HL-60 (cell line): ENCODE data around the gene RAB31.

ENCODE experiments used
- DNase-seq, 2 experiments: peaks; one replicate each; pipeline ENCODE4 v3.0.0-alpha.2; 2010 to 2020; ENCODE audit warnings: low read depth in 1 of 2, low spot score in 1 of 2
- H3K27ac ChIP-seq: fragments of 250-450 bp; sonication (Bioruptor Pico); replicated peaks from 2 replicates; pipeline ENCODE4 v1.5.1; 2020; ENCODE audit warnings: mild to moderate bottlenecking, moderate library complexity
- H3K27me3 ChIP-seq: fragments of 250-450 bp; sonication (Bioruptor Pico); 2 replicates; pipeline ENCODE4 v1.5.1; 2021; ENCODE audit warnings: mild to moderate bottlenecking, moderate library complexity; ENCODE audit not compliant: insufficient read depth, poor library complexity, severe bottlenecking
- H3K4me3 ChIP-seq: replicated peaks from 2 replicates; pipeline ENCODE4 v1.5.1; 2011; ENCODE audit warnings: mild to moderate bottlenecking, control low read depth, low read length; ENCODE audit not compliant: insufficient read depth
- GABPA ChIP-seq: IDR thresholded peaks from 2 replicates; pipeline ENCODE4 v1.6.1; 2012; ENCODE audit warnings: low read depth
- POLR2AphosphoS5 ChIP-seq: IDR thresholded peaks from 2 replicates; pipeline ENCODE4 v1.6.1; 2012; ENCODE audit warnings: low read depth
- SPI1 ChIP-seq: IDR thresholded peaks from 2 replicates; pipeline ENCODE4 v1.6.1; 2012; ENCODE audit warnings: low read depth, mild to moderate bottlenecking, borderline replicate concordance
- TF ChIP-seq, protein P1 (sequence below): IDR thresholded peaks from one replicate; pipeline ENCODE4 v1.5.1; 2011; ENCODE audit warnings: low read length, control low read depth, inconsistent platforms; ENCODE audit not compliant: insufficient read depth
- TF ChIP-seq, protein P2 (sequence below): IDR thresholded peaks from 2 replicates; pipeline ENCODE4 v1.6.1; 2012; ENCODE audit warnings: low read depth; ENCODE audit not compliant: insufficient replicate concordance

RAB31 gene

GRCh38 chr18:9739516-9739915 is 31.4 kb downstream of the RAB31 start:
- Histone ChIP-seq H3K4me3 (no peak overlapping the region), H3K27me3 (no peaks in the 10 kb centered on the region), H3K27ac (no peak overlapping the region)
- DNase-seq: no peak
- TF ChIP-seq GABPA: no peak
- TF ChIP-seq, protein P1, sequence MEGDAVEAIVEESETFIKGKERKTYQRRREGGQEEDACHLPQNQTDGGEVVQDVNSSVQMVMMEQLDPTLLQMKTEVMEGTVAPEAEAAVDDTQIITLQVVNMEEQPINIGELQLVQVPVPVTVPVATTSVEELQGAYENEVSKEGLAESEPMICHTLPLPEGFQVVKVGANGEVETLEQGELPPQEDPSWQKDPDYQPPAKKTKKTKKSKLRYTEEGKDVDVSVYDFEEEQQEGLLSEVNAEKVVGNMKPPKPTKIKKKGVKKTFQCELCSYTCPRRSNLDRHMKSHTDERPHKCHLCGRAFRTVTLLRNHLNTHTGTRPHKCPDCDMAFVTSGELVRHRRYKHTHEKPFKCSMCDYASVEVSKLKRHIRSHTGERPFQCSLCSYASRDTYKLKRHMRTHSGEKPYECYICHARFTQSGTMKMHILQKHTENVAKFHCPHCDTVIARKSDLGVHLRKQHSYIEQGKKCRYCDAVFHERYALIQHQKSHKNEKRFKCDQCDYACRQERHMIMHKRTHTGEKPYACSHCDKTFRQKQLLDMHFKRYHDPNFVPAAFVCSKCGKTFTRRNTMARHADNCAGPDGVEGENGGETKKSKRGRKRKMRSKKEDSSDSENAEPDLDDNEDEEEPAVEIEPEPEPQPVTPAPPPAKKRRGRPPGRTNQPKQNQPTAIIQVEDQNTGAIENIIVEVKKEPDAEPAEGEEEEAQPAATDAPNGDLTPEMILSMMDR: no peak
- no peak for TF ChIP-seq SPI1
- TF ChIP-seq POLR2AphosphoS5: no peak
- TF ChIP-seq, protein P2, sequence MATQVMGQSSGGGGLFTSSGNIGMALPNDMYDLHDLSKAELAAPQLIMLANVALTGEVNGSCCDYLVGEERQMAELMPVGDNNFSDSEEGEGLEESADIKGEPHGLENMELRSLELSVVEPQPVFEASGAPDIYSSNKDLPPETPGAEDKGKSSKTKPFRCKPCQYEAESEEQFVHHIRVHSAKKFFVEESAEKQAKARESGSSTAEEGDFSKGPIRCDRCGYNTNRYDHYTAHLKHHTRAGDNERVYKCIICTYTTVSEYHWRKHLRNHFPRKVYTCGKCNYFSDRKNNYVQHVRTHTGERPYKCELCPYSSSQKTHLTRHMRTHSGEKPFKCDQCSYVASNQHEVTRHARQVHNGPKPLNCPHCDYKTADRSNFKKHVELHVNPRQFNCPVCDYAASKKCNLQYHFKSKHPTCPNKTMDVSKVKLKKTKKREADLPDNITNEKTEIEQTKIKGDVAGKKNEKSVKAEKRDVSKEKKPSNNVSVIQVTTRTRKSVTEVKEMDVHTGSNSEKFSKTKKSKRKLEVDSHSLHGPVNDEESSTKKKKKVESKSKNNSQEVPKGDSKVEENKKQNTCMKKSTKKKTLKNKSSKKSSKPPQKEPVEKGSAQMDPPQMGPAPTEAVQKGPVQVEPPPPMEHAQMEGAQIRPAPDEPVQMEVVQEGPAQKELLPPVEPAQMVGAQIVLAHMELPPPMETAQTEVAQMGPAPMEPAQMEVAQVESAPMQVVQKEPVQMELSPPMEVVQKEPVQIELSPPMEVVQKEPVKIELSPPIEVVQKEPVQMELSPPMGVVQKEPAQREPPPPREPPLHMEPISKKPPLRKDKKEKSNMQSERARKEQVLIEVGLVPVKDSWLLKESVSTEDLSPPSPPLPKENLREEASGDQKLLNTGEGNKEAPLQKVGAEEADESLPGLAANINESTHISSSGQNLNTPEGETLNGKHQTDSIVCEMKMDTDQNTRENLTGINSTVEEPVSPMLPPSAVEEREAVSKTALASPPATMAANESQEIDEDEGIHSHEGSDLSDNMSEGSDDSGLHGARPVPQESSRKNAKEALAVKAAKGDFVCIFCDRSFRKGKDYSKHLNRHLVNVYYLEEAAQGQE: no peak

DNA sequence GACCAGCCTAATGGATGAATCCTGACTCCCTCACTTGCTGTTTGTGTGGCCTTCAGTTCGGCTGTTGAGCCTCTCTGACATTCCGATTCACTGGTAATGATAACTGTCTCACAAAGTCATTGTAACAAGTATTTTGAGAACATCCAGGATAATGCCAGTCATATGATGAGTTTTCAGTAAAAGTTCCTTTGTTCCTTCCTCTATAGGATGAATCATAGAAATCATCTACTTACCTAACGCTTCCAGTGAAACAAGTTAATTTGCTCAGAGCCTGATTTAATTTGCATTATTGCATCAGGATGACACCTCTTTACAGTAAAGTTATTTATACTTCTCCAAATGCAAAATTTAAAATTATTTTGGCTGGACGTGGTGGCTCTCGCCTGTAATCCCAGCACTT is 32.0 kb downstream of the RAB31 start:
- H3K27me3 ChIP-seq: no peaks in the 10 kb centered on the region
- TF ChIP-seq, protein P1: no peak
- TF ChIP-seq POLR2AphosphoS5: no peak
- TF ChIP-seq, protein P2: no peak
- no peak for TF ChIP-seq GABPA
- no peak for TF ChIP-seq SPI1
- H3K4me3 ChIP-seq: no peak overlapping the region
- H3K27ac ChIP-seq: no peak overlapping the region
- no peak for DNase-seq

GRCh38 chr18:9741406-9741792 is 33.3 kb downstream of the RAB31 start:
- Histone ChIP-seq H3K27ac (peak overlapping the region; percentile 65), H3K27me3 (no peaks in the 10 kb centered on the region), H3K4me3 (no peak overlapping the region)
- no peak for TF ChIP-seq GABPA
- TF ChIP-seq SPI1: no peak
- TF ChIP-seq, protein P2: no peak
- TF ChIP-seq, protein P1: no peak
- no peak for TF ChIP-seq POLR2AphosphoS5
- DNase-seq: no peak
